ENCODE data around the gene GGACT.
"Not testable (repeated sequence)": the region's sequence is repeated elsewhere in the genome, so short reads cannot be mapped to it uniquely, and the experiment has no call there.

The GGACT gene

DNA sequence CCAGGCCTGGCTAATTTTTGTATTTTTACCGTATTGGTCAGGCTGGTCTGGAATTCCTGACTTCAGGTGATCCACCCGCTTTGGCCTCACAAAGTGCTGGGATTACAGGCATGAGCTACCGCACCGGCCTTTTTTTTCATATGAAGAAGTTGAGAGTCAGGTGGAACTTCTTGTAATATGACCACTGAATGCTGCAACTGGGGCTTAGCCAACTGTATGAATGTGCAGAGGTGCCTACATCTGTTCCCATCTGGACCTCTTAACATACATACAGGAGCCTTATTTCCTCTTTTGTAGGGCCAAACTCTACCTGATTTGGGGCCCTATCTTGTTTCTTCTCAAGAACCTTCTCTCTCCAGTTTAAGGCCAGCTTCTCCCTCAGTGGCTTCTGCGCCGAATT is 11.9 kb upstream of the GGACT start:
- no peak for DNase-seq

DNA sequence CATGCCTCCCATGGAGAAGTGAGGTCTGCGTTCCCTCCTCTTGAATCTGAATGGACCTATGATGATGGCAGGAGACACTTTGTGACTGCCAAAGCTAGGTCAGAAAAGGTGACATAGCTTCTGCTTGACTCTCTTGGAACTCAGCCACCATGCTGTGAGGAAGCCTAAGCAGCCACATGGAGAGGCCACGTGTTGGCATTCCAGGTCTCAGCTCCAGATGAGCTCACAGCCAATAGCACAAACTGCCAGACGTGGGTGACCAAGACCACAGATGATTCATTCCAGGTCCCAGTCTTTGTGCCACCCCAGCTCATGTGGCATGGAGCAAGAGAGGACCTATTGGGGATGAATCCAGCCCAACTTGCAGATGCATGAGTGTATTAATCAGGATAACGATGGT is 8.7 kb upstream of the GGACT start:
- DNase-seq: no peak

DNA sequence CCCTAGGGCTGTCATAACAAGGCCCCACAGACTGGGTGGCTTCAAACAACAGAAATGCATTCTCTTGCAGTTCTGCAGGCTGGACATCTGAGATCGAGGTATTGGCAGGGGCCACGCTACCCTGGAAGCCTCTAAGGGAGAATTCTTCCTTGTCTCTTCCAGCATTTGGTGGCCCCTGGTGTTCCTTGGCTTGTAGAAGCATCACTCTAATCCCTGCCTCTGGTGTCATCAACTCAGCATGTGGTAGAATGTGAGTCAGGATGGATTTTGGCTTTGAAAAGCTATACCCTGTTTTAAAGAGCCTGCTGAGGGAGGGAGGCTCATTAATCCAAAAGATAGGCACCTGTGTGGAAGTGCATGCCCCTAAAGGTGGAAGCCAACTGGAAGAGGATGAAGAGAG is 7.9 kb upstream of the GGACT start:
- DNase-seq: no peak

- no peak for DNase-seq
Observed at GRCh38 chr13:100594731-100595130, 6.1 kb upstream of the GGACT start.

DNA sequence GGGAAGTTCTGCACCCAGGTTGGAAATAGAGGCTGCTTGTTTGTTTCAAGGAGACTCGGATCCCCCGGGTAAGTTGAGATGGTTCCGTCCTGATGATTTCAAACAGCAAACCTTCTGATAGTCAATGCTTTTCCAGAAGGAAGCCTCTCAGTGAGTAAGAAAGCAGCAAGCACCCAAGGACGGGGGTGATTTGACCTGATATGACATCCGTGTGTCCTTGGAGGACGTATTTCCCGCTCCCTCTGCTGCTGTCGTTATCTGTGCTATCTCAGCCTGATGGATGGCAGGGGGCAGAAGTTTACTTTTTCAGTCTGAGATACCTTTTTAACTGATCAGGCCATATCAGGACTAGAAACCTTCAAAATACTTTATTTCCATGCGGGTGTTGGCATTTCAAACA is 5.7 kb upstream of the GGACT start:
- DNase-seq: no peak

- no peak for DNase-seq
Observed at GRCh38 chr13:100589178-100589725, 663 bp upstream of the GGACT start.

- no peak for DNase-seq
Observed at GRCh38 chr13:100584896-100585295, 3.7 kb downstream of the GGACT start.

GRCh38 chr13:100581504-100581903 is 7.1 kb downstream of the GGACT start:
- no peak for DNase-seq

GRCh38 chr13:100581030-100581429 is 7.6 kb downstream of the GGACT start:
- DNase-seq: no peak

- no peak for DNase-seq
Observed at GRCh38 chr13:100580045-100580444, 8.5 kb downstream of the GGACT start.

DNA sequence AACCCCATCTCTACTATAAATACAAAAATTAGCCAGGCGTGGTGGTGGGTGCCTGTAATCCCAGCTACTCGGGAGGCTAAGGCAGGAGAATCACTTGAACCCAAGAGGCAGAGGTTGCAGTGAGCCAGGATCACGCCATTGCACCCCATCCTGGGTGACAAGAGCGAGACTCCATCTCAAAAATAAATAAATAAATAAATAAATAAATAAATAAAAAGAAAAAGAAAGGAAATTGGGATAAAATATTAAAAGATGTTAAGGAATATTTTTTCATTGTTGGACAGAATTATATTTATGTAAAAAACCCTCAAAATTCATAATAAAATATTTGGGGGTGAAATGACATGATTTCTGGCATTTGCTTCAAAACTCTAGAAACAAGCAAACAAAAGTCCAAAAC is 11.3 kb downstream of the GGACT start:
- not testable (repeated sequence) for DNase-seq

DNA sequence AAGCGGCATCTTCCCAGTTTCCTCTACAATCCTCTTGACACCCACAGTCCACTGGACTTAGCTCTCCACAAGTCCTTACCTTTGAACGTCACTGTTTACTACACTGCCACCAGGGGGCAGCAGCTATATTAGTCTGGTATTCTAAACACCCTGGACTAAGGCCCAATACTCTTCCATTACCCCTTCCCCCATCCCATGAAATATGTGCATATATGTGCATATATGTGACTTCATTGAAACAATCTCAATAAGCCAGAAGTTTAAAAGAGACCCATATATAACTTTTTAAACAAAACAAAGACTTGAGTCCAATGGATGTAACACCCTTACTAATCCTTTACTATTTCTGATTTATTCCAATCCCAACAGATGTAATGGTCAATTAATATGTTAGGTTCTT is 15.5 kb downstream of the GGACT start:
- DNase-seq: peak; percentile 72

- DNase-seq: no peak
Observed at GRCh38 chr13:100566543-100566942, 22.0 kb downstream of the GGACT start.

GRCh38 chr13:100565286-100565685 is 23.3 kb downstream of the GGACT start:
- no peak for DNase-seq

- DNase-seq: no peak
Observed at GRCh38 chr13:100564444-100565223, 24.0 kb downstream of the GGACT start.

GRCh38 chr13:100563779-100564178 is 24.8 kb downstream of the GGACT start:
- no peak for DNase-seq

DNA sequence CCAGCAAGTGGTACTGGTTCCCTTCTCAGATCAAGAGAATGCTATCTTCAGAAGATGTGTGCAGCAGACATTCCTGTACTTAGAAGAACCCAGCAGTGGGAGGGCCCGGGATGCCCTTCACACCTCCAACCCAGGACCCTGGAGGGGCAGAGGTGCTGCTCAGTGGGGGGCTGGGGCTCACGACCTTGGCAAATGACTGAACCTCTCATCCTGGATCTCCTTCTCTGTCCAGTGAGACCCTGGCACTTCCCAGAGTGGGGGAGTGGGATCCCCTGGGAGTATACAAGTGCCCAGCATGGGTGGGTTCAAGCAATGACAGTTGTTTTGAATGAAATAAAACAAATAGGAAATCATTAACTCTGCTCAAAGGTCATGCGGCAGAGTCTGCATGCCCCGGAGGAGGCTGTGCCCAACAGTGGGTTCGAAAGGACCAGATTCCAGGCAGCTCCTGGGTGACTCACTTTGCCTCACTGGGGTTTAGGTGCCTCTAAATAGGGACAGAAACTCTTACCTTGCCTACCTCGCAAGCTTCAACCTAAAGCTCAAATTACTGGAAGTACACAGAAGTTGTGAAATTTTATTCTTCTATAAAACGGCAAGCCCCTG is 26.9 kb downstream of the GGACT start:
- no peak for DNase-seq

- no peak for DNase-seq
Observed at GRCh38 chr13:100561158-100561499, 27.5 kb downstream of the GGACT start.

DNA sequence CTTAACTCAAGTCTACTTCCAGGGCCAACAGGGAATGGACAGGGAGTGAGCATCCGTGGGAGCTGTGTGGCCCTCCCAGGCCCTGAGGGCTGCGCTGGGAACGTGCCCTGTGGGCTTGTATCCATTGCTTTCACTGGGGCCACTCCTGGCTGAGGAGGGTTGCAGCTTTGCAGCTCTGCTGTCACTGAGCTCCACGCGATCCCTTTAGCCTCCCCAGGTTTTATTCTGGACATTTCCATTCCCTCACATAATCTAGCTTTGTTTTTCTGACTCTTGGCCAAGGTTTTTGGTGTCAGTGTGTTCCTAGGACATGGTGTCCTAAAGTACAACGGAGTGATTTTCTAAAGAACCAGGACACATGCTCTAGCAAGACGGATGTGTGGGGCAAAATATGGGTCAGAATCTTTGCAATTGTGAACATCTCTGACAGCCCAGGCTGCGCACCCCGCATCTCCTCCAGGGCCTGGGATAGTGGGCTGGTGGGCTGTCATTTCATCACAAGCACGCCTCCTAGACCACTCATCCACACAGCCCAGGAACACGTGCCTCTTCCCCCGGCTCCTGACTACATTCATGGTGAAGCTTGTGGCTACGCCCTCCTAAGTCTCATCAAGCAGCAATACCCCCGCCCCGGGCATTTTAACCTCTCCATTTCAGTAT is 28.0 kb downstream of the GGACT start:
- DNase-seq: no peak

DNA sequence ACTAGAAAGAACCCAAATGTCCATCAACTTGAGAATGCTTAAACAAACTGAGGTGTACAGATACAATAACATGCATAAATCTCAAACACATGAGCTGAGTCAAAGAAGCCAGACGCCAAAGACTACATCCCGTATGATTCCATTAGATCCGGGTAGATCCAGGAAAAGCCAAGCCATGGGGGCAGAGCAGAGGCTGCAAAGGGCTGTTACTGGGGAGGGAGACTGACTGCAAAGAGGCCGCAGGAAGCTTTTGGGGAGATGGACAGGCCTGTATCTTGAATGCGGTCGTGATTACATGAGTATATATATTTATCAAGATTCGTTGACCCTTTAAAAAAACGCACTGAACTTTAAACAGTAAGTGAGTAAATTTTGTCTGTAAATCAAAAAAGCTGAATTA is 28.7 kb downstream of the GGACT start:
- DNase-seq: no peak

GRCh38 chr13:100552755-100553154 is 35.8 kb downstream of the GGACT start:
- no peak for DNase-seq

DNA sequence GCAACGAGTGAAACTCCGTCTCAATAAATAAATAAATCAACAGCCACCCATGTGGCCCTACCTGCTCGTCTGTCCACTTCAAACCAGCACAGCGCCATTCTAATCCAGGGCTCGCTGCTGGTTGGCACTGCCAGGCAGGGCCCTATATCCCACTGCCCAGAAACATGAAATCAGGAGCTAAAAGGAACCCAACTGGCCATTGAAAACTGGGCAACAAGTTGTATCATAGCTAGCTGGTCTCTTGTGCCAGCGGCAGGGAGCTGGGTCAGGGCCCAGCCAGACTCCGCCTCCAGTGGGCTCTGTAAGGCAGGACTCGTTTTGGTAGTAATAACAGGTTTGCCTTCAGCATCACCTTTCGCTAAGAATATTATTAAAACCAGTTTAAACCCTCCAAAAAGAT is 39.3 kb downstream of the GGACT start:
- no peak for DNase-seq

- DNase-seq: no peak
Observed at GRCh38 chr13:100547791-100548201, 40.8 kb downstream of the GGACT start.

Data from stimulated activated CD4-positive, alpha-beta T cell treated with anti-CD3 and anti-CD28 coated beads, Interleukin-12 subunit alpha, Interleukin-12 subunit beta, amount 100 ng/mL, for 4 hours (primary cell).